HG03520 (cell line): ENCODE measurements around the gene CYP3A5.
"Not testable (repeated sequence)": the region's sequence is repeated elsewhere in the genome, so short reads cannot be mapped to it uniquely, and the experiment has no call there.

Source experiments
- ATAC-seq: cut with Tn5 transposase; IDR thresholded peaks from one replicate; pipeline ENCODE4 v1.9.1; 2021; ENCODE audit warnings: mild to moderate bottlenecking, moderate library complexity; ENCODE audit not compliant: unreplicated experiment

Gene CYP3A5

GRCh38 chr7:99643464-99643863, 36.3 kb downstream of the CYP3A5 start:
- ATAC-seq: no peak

GRCh38 chr7:99642027-99642426, 37.8 kb downstream of the CYP3A5 start:
- no peak for ATAC-seq

GRCh38 chr7:99639267-99639666, 40.5 kb downstream of the CYP3A5 start:
- ATAC-seq: no peak

GRCh38 chr7:99638731-99639130, 41.1 kb downstream of the CYP3A5 start:
- ATAC-seq: no peak

- ATAC-seq: not testable (repeated sequence)
Observed at GRCh38 chr7:99637414-99637813, 42.4 kb downstream of the CYP3A5 start.

- no peak for ATAC-seq
Observed at GRCh38 chr7:99631295-99632109, 48.3 kb downstream of the CYP3A5 start.

- no peak for ATAC-seq
Observed at GRCh38 chr7:99629643-99630042, 50.2 kb downstream of the CYP3A5 start.

- ATAC-seq: no peak
Observed at GRCh38 chr7:99628471-99629465, 51.0 kb downstream of the CYP3A5 start.

GRCh38 chr7:99627513-99627912, 52.3 kb downstream of the CYP3A5 start:
- no peak for ATAC-seq

- ATAC-seq: no peak
Observed at GRCh38 chr7:99626661-99627060, 53.1 kb downstream of the CYP3A5 start.

GRCh38 chr7:99625961-99626360, 53.8 kb downstream of the CYP3A5 start:
- ATAC-seq: no peak

- no peak for ATAC-seq
Observed at GRCh38 chr7:99625321-99625720, 54.5 kb downstream of the CYP3A5 start.

- no peak for ATAC-seq
Observed at GRCh38 chr7:99624484-99624883, 55.3 kb downstream of the CYP3A5 start.

- ATAC-seq: no peak
Observed at GRCh38 chr7:99623702-99624447, 55.9 kb downstream of the CYP3A5 start.

GRCh38 chr7:99623091-99623693, 56.6 kb downstream of the CYP3A5 start:
- no peak for ATAC-seq

GRCh38 chr7:99622596-99622995, 57.2 kb downstream of the CYP3A5 start:
- no peak for ATAC-seq

- ATAC-seq: no peak
Observed at GRCh38 chr7:99621271-99621670, 58.5 kb downstream of the CYP3A5 start.

GRCh38 chr7:99619571-99620130, 60.1 kb downstream of the CYP3A5 start:
- no peak for ATAC-seq

GRCh38 chr7:99618726-99619125, 61.1 kb downstream of the CYP3A5 start:
- no peak for ATAC-seq

- ATAC-seq: peak; percentile 23
Observed at GRCh38 chr7:99617192-99617781, 62.5 kb downstream of the CYP3A5 start.
